GM12801 (cell line): Measurements from ENCODE around the gene TXN2.

ENCODE experiments used
- TF ChIP-seq, protein P1 (sequence below): IDR thresholded peaks from one replicate; pipeline ENCODE4 v1.5.1; 2011; ENCODE audit warnings: control low read depth; ENCODE audit not compliant: insufficient read length; ENCODE audit errors: extremely low read depth

Gene TXN2

DNA sequence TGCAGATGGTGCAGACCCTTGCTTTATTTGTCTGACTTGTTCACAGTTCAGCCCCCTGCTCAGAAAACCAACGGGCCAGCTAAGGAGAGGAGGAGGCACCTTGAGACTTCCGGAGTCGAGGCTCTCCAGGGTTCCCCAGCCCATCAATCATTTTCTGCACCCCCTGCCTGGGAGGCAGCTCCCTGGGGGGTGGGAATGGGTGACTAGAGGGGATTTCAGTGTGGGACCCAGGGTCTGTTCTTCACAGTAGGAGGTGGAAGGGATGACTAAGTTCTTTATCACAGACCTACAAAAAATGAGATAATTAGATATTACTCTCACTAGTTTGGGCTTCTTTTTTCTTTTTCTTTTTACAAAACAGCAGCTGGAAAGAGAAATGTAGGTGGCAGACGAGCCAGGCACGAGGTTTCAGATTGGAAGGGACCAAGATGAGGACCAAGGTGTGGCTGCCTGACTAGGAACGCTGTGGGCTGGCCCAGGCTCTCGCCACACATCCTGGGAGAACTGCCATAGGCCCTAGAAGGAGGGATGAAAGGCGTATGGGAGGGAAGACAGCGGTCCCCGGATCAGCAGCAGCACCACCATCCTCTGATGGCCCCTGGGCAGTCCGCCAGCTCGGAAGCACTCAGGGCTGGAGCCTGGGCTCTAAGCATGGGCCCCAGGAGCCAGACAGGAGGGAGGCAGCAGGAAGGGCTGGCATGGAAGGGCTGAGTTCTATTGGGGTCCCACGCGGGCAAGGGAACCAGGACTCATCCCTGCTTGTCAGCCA lies 14.2 kb downstream of the TXN2 start:
- TF ChIP-seq, protein P1, sequence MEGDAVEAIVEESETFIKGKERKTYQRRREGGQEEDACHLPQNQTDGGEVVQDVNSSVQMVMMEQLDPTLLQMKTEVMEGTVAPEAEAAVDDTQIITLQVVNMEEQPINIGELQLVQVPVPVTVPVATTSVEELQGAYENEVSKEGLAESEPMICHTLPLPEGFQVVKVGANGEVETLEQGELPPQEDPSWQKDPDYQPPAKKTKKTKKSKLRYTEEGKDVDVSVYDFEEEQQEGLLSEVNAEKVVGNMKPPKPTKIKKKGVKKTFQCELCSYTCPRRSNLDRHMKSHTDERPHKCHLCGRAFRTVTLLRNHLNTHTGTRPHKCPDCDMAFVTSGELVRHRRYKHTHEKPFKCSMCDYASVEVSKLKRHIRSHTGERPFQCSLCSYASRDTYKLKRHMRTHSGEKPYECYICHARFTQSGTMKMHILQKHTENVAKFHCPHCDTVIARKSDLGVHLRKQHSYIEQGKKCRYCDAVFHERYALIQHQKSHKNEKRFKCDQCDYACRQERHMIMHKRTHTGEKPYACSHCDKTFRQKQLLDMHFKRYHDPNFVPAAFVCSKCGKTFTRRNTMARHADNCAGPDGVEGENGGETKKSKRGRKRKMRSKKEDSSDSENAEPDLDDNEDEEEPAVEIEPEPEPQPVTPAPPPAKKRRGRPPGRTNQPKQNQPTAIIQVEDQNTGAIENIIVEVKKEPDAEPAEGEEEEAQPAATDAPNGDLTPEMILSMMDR: no peak

DNA sequence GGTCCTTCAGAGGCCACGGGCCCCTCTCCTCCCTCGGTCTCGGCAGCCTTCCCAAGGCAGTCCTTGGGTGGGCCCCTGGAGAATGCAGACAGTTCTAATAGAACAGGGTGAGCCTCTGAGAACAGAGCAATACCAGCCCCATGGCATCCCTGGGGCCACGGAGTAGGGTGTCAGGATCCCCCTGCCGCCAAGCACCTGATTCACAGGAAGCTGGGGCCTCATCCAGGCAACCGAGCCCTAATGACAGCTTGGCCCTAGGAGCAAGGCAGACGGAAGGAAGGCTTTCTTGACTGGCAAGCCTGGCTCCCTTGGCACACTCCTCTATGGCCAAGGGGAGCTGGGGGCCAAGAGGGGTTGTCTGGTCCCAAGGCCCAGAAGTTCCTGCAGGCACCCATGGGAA lies 15.2 kb downstream of the TXN2 start:
- TF ChIP-seq, protein P1: no peak

- TF ChIP-seq, protein P1: no peak
Measured at GRCh38 chr22:36465232-36466021, 16.0 kb downstream of the TXN2 start.

- TF ChIP-seq, protein P1: no peak
Measured at GRCh38 chr22:36464715-36465231, 16.7 kb downstream of the TXN2 start.

DNA sequence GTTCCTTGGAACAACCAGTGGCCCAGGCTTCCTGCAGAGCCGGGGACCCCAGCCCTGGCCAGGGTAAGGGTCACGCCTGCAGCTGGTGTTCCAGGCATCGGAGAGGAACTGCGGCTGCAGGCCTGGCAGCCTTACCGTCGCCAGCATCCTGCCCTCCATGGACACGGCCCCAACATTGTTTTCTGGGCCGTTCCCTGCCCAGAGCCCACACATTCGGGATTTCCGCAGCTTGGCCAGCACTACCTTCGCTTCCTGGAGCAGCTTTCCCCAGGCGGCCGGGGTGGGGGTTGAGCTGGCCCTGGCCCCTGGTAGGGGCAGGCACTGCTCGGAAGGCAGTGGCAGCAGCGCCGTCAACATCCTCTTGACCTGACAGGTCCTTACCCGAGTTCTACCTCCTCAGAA lies 17.7 kb downstream of the TXN2 start:
- TF ChIP-seq, protein P1: no peak

- TF ChIP-seq, protein P1: no peak
Measured at GRCh38 chr22:36461665-36462649, 19.5 kb downstream of the TXN2 start.

GRCh38 chr22:36460202-36460601 lies 21.2 kb downstream of the TXN2 start:
- TF ChIP-seq, protein P1: no peak
